ENCODE measurements around the gene IL11. TPM values are rescaled to one million over a fixed set of nuclear protein-coding genes. Genes with fewer than 3 reads are reported as not detected.

Gene IL11
- total and polyA plus RNA-seq, 2 of the 8 experiments (the other 6 are each of a cell fraction or from before 2014, with no cell fraction given) = 1.7 to 2.8 TPM

GRCh38 chr19:55385724-55386492 lies 15.6 kb upstream of the IL11 start, which contains the start of gene RPL28 (continued):
- TF ChIP-seq GABPA (IDR thresholded peaks at IDR 0.05; ENCODE audit: borderline replicate concordance, insufficient read depth, low read length) (peak; percentile 83; the same call in 1 of the 2 replicates), CTBP2 (IDR thresholded peaks at IDR 0.05; ENCODE audit: borderline replicate concordance, insufficient read depth, insufficient read length, low read length) (no peak), KDM1A (IDR thresholded peaks at IDR 0.05; ENCODE audit: borderline replicate concordance, low read length) (no peak), SP1 (IDR thresholded peaks at IDR 0.05; ENCODE audit: low read depth, low read length) (no peak), RXRA (IDR thresholded peaks at IDR 0.05; ENCODE audit: insufficient read depth, low read depth, low read length) (no peak), HDAC6 (IDR thresholded peaks at IDR 0.05; ENCODE audit: low read depth, low read length) (no peak), ASH2L (IDR thresholded peaks at IDR 0.05; ENCODE audit: low read length) (peak; percentile 23), TBP (IDR thresholded peaks at IDR 0.05; ENCODE audit: low read depth, low read length) (peak; percentile 98), MAFK (IDR thresholded peaks at IDR 0.05; ENCODE audit: low read depth, low read length) (no peak), RFX5 (IDR thresholded peaks at IDR 0.05; ENCODE audit: borderline replicate concordance, low read depth, low read length) (0 out of 2 replicates have a peak, but pooled peaks have one; percentile 4), BCL11A (IDR thresholded peaks at IDR 0.05; ENCODE audit: low read depth in 2 of 2, low read length in 2 of 2) (no peak), MAX (IDR thresholded peaks at IDR 0.05) (peak; percentile 64), EP300 (IDR thresholded peaks at IDR 0.05; ENCODE audit: borderline replicate concordance in 1 of 2, low read depth in 2 of 2, low read length in 2 of 2) (no peak), RBBP5 (IDR thresholded peaks at IDR 0.05; ENCODE audit: borderline replicate concordance, low read depth, low read length) (no peak), EZH2 (IDR thresholded peaks at IDR 0.05; ENCODE audit: low read depth, low read length, severe bottlenecking) (no peak), SP4 (IDR thresholded peaks at IDR 0.05; ENCODE audit: low read length) (no peak; the same call in 1 of the 2 replicates), RNF2 (IDR thresholded peaks at IDR 0.05; ENCODE audit: borderline replicate concordance, low read depth, low read length, missing control alignments, poor library complexity, severe bottlenecking) (no peak), CREB1 (IDR thresholded peaks at IDR 0.05) (peak; percentile 85), CHD1 (IDR thresholded peaks at IDR 0.05; ENCODE audit: low read depth, low read length) (no peak), HDAC2 (IDR thresholded peaks at IDR 0.05; ENCODE audit: borderline replicate concordance in 1 of 2, low read depth in 2 of 2, low read length in 2 of 2) (no peak; a peak in 1 of 4 replicates), EGR1 (IDR thresholded peaks at IDR 0.05; ENCODE audit: borderline replicate concordance, low read depth, low read length) (no peak), PHF8 (conservative IDR thresholded peaks at IDR 0.05; ENCODE audit: low read depth, low read length) (peak; percentile 85), SRF (IDR thresholded peaks at IDR 0.05; ENCODE audit: low read depth, low read length) (no peak), SP2 (IDR thresholded peaks at IDR 0.05; ENCODE audit: low read length) (no peak)
